Subcutaneous abdominal adipose tissue (tissue), 5 donors: ENCODE results near the gene RAD51AP1.

ENCODE experiments used
- H3K27ac ChIP-seq: one replicate; pipeline ENCODE4 v1.7.0; 2013; ENCODE audit warnings: low read depth, mild to moderate bottlenecking, inconsistent platforms, low read length, moderate library complexity
- H3K27me3 ChIP-seq, 5 donors: one replicate each; pipeline ENCODE4 v1.7.0; 2013; ENCODE audit warnings: low read length in 5 of 5, inconsistent platforms in 1 of 5; ENCODE audit not compliant: control insufficient read depth in 5 of 5, insufficient read depth in 4 of 5
- H3K36me3 ChIP-seq, 5 donors: one replicate each; pipeline ENCODE4 v1.7.0; 2013; ENCODE audit warnings: low read length in 5 of 5; ENCODE audit not compliant: control insufficient read depth in 5 of 5, insufficient read depth in 5 of 5
- H3K4me1 ChIP-seq, 5 donors: one replicate each; pipeline ENCODE4 v1.7.0; 2013; ENCODE audit warnings: low read length in 5 of 5, mild to moderate bottlenecking in 3 of 5, moderate library complexity in 1 of 5; ENCODE audit not compliant: control insufficient read depth in 5 of 5, insufficient read depth in 5 of 5
- H3K4me3 ChIP-seq, 5 donors: one replicate each; pipeline ENCODE4 v1.7.0; 2013; ENCODE audit warnings: low read length in 5 of 5, low read depth in 1 of 5
- H3K9ac ChIP-seq, 5 donors: one replicate each; pipeline ENCODE4 v1.7.0; 2013; ENCODE audit warnings: low read length in 5 of 5, mild to moderate bottlenecking in 4 of 5, moderate library complexity in 3 of 5
- H3K9me3 ChIP-seq, 5 donors: one replicate each; pipeline ENCODE4 v1.7.0; 2013; ENCODE audit warnings: low read length in 5 of 5; ENCODE audit not compliant: control insufficient read depth in 5 of 5
- donor health status: healthy.
- donor health status: healthy.
- donor health status: healthy.
- donor health status: healthy.
- donor health status: healthy.

The RAD51AP1 gene

GRCh38 chr12:4540638-4541037 is 1.9 kb downstream of the RAD51AP1 start:
- no peaks in the 10 kb centered on the region for H3K27me3 ChIP-seq
- H3K27ac ChIP-seq = no peak overlapping the region
- H3K36me3 ChIP-seq = peaks cover 0 to 6% (median 0%) of the 10 kb centered on the region in 5 donors
- H3K9me3 ChIP-seq = no peaks in the 10 kb centered on the region
- H3K9ac ChIP-seq = no peak overlapping the region
- no peak overlapping the region for H3K4me3 ChIP-seq
- peaks cover 4 to 20% (median 18%) of the 10 kb centered on the region in 5 donors for H3K4me1 ChIP-seq

GRCh38 chr12:4545195-4545594 is 6.5 kb downstream of the RAD51AP1 start:
- no peak overlapping the region for H3K9ac ChIP-seq
- no peak overlapping the region for H3K4me3 ChIP-seq
- no peaks in the 10 kb centered on the region for H3K4me1 ChIP-seq
- H3K36me3 ChIP-seq = peaks cover 0 to 8% (median 0%) of the 10 kb centered on the region in 5 donors
- H3K27me3 ChIP-seq = no peaks in the 10 kb centered on the region
- no peaks in the 10 kb centered on the region for H3K9me3 ChIP-seq
- H3K27ac ChIP-seq = no peak overlapping the region

- no peaks in the 10 kb centered on the region for H3K9me3 ChIP-seq
- no peak overlapping the region for H3K27ac ChIP-seq
- no peaks in the 10 kb centered on the region for H3K36me3 ChIP-seq
Observed at GRCh38 chr12:4552191-4552590, 13.5 kb downstream of the RAD51AP1 start.

GRCh38 chr12:4553943-4554342 is 15.3 kb downstream of the RAD51AP1 start:
- Histone ChIP-seq H3K9me3 (no peaks in the 10 kb centered on the region), H3K27ac (no peak overlapping the region), H3K9ac (no peak overlapping the region), H3K4me3 (no peak overlapping the region), H3K4me1 (no peaks in the 10 kb centered on the region), H3K27me3 (no peaks in the 10 kb centered on the region), H3K36me3 (no peaks in the 10 kb centered on the region)

More at GRCh38 chr12:4552191-4552590, 13.5 kb downstream of the RAD51AP1 start:
- H3K4me3 ChIP-seq = no peak overlapping the region
- no peaks in the 10 kb centered on the region for H3K27me3 ChIP-seq
- no peaks in the 10 kb centered on the region for H3K4me1 ChIP-seq
- no peak overlapping the region for H3K9ac ChIP-seq

GRCh38 chr12:4555804-4556203 is 17.1 kb downstream of the RAD51AP1 start:
- no peaks in the 10 kb centered on the region for H3K36me3 ChIP-seq
- H3K9me3 ChIP-seq = no peaks in the 10 kb centered on the region
- no peaks in the 10 kb centered on the region for H3K4me1 ChIP-seq
- H3K27me3 ChIP-seq = no peaks in the 10 kb centered on the region
- H3K4me3 ChIP-seq = no peak overlapping the region
- no peak overlapping the region for H3K9ac ChIP-seq
- no peak overlapping the region for H3K27ac ChIP-seq

- Histone ChIP-seq H3K4me3 (no peak overlapping the region), H3K36me3 (no peaks in the 10 kb centered on the region), H3K9ac (no peak overlapping the region), H3K27ac (no peak overlapping the region), H3K27me3 (no peaks in the 10 kb centered on the region), H3K4me1 (peaks cover 0 to 4% (median 3%) of the 10 kb centered on the region in 5 donors), H3K9me3 (no peaks in the 10 kb centered on the region)
Observed at GRCh38 chr12:4556735-4557530, 18.2 kb downstream of the RAD51AP1 start.

GRCh38 chr12:4557586-4557985 is 18.9 kb downstream of the RAD51AP1 start:
- H3K9ac ChIP-seq = no peak overlapping the region
- H3K9me3 ChIP-seq = no peaks in the 10 kb centered on the region
- H3K4me1 ChIP-seq = peaks cover 0 to 10% (median 10%) of the 10 kb centered on the region in 5 donors
- H3K4me3 ChIP-seq = no peak overlapping the region
- no peak overlapping the region for H3K27ac ChIP-seq
- H3K27me3 ChIP-seq = no peaks in the 10 kb centered on the region
- H3K36me3 ChIP-seq = no peaks in the 10 kb centered on the region

GRCh38 chr12:4558171-4558570 is 19.5 kb downstream of the RAD51AP1 start:
- no peak overlapping the region for H3K27ac ChIP-seq
- peaks cover 0 to 13% (median 11%) of the 10 kb centered on the region in 5 donors for H3K4me1 ChIP-seq
- no peaks in the 10 kb centered on the region for H3K9me3 ChIP-seq
- H3K4me3 ChIP-seq = no peak overlapping the region
- no peak overlapping the region for H3K9ac ChIP-seq
- no peaks in the 10 kb centered on the region for H3K36me3 ChIP-seq
- peaks cover 0 to under 1% (median 0%) of the 10 kb centered on the region in 5 donors for H3K27me3 ChIP-seq

- Histone ChIP-seq H3K4me3 (peak within 1 kb of the TSS; percentile 57 to 83 (median 67)), H3K9ac (peak within 1 kb of the TSS in 3 of 5 donors; percentile 31 to 76 (median 51)), H3K4me1 (peaks cover 0 to 24% (median 14%) of the 10 kb centered on the region in 5 donors), H3K9me3 (no peaks in the 10 kb centered on the region), H3K36me3 (no peaks in the 10 kb centered on the region), H3K27me3 (peaks cover 0 to 3% (median 0%) of the 10 kb centered on the region in 5 donors), H3K27ac (no peak within 1 kb of the TSS)
Observed at GRCh38 chr12:4562034-4562657, 23.5 kb downstream of the RAD51AP1 start, which contains the start of gene DYRK4. TSS of gene DYRK4 (plus strand) at chr12:4562208. CDS start at chr12:4562246, 38 bp downstream.

GRCh38 chr12:4563336-4563735 is 24.6 kb downstream of the RAD51AP1 start:
- H3K27ac ChIP-seq = no peak overlapping the region
- no peak overlapping the region for H3K9ac ChIP-seq
- H3K9me3 ChIP-seq = no peaks in the 10 kb centered on the region
- peaks cover 0 to 3% (median 0%) of the 10 kb centered on the region in 5 donors for H3K27me3 ChIP-seq
- H3K4me3 ChIP-seq = no peak overlapping the region
- H3K36me3 ChIP-seq = no peaks in the 10 kb centered on the region
- H3K4me1 ChIP-seq = peaks cover 0 to 26% (median 17%) of the 10 kb centered on the region in 5 donors
